ENCODE results near the gene LDLRAD4.

DNA sequence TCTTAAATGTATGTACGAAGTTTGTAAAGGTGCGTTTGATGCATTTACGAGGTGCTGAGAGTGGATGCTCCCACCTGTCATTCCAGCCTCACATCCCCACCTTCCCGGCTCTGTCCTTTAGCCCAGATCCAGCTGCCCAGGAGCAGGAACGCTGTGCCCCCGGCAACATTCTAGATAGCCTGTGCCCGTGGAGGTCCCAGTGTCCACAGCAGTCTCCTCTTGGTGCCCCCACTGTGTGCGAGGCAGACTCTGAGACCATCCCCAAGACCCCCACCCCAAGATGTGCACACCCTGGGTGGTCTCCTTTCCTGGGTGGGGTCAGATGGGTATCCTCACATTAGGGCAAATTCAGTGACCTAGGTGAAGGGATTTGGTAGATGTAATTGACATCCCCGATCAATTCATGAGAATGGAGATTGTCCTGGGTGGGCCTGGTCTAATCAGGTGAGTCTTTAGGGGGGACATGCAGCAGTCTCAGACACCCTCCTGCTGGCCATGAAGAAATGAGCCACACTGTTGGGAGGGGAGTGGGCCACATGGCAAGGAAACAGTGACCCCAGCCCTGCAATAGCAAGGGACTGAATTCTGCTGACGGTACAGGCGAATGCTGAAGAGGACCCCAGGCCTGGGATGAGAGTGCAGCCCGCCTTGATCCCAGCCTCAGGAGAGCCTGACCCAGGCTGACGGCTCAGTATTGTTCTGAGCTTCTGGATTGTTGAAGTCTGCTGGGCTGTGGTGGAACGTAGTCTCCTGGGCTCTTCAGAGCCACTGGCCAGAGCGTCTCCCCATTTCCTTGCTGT lies 304.5 kb downstream of the LDLRAD4 start:
- no peak for TF ChIP-seq CTCF (IDR thresholded peaks at IDR 0.05; ENCODE audit: insufficient read depth, low read length)
- no peak for TF ChIP-seq POLR2AphosphoS5 (IDR thresholded peaks at IDR 0.05; ENCODE audit: low read depth)

Data from HL-60 (cell line).